Right lobe of liver (tissue), 4 donors: ENCODE measurements around the gene MLIP.

Experiments used
- POLR2A ChIP-seq: fragments of 450-650 bp; IDR thresholded peaks from one replicate; pipeline ENCODE4 v1.6.1; 2017; ENCODE audit warnings: antibody characterized with exemption, mild to moderate bottlenecking
- TF ChIP-seq, protein P1 (sequence below), 4 donors: fragments of 200-600 bp in 3 of 4; fragments of 450-650 bp in 1 of 4; IDR thresholded peaks; one replicate each; pipeline versions ENCODE4 v1.5.1 to v1.8.0; 2016 to 2022; ENCODE audit warnings: antibody characterized with exemption in 4 of 4, mild to moderate bottlenecking in 2 of 4
- donor health status: DM: no; HTN: no; CAD: no.
- donor health status: DM: no; HTN: no; CAD: no.
- donor health status: DM: no; HTN: yes; CAD: no.

DNA sequence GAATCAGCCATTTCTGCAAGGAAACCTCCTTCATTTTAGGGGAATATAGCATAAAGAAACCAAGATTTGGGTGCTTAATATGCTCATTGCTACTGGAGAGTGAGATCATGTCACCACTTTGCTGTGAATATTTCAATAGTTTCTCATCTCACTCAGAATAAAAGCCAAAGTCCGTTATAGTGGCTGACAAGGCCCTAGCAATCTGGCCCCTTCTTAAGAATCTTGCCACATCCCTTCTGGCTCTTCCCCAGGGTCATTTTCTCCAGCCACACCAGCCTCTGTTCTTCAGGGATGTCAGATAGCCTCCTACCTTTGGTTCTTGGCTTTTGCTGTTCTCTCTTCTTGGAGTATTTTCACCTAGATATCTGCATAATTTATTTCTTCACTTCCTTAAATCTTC lies 24.8 kb upstream of the MLIP start:
- TF ChIP-seq, protein P1, sequence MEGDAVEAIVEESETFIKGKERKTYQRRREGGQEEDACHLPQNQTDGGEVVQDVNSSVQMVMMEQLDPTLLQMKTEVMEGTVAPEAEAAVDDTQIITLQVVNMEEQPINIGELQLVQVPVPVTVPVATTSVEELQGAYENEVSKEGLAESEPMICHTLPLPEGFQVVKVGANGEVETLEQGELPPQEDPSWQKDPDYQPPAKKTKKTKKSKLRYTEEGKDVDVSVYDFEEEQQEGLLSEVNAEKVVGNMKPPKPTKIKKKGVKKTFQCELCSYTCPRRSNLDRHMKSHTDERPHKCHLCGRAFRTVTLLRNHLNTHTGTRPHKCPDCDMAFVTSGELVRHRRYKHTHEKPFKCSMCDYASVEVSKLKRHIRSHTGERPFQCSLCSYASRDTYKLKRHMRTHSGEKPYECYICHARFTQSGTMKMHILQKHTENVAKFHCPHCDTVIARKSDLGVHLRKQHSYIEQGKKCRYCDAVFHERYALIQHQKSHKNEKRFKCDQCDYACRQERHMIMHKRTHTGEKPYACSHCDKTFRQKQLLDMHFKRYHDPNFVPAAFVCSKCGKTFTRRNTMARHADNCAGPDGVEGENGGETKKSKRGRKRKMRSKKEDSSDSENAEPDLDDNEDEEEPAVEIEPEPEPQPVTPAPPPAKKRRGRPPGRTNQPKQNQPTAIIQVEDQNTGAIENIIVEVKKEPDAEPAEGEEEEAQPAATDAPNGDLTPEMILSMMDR (IDR thresholded peaks at IDR 0.05), result no peak
- TF ChIP-seq POLR2A, result no peak
